HCT116 (cell line): ENCODE results near the gene COL5A3.

Source experiments
- EZH2 ChIP-seq: fragments of 200-600 bp; sonication (generic); IDR thresholded peaks from 2 replicates; pipeline ENCODE4 v1.6.1; 2017; ENCODE audit warnings: antibody characterized with exemption, mixed run types
- EZH2phosphoT487 ChIP-seq: fragments of 200-600 bp; IDR thresholded peaks from 2 replicates; pipeline ENCODE4 v1.6.1; 2018; ENCODE audit warnings: antibody characterized with exemption, borderline replicate concordance
- JUND ChIP-seq: IDR thresholded peaks from 2 replicates; pipeline ENCODE4 v1.6.1; 2012
- POLR2A ChIP-seq: IDR thresholded peaks from 2 replicates; pipeline ENCODE4 v1.7.0; 2011; ENCODE audit warnings: borderline replicate concordance; ENCODE audit not compliant: insufficient read depth, insufficient read length; ENCODE audit errors: extremely low read depth
- RAD21 ChIP-seq: IDR thresholded peaks from 2 replicates; pipeline ENCODE4 v1.6.1; 2012; ENCODE audit warnings: low read depth, mild to moderate bottlenecking
- SIN3A ChIP-seq: IDR thresholded peaks from 2 replicates; pipeline ENCODE4 v1.6.1; 2012; ENCODE audit warnings: low read depth
- SRF ChIP-seq: IDR thresholded peaks from 2 replicates; pipeline ENCODE4 v1.6.1; 2012; ENCODE audit warnings: low read depth
- ZNF274 ChIP-seq: fragments of 200-500 bp; sonication (Bioruptor generic); IDR thresholded peaks from 2 replicates; pipeline ENCODE4 v1.6.1; 2014; ENCODE audit warnings: mild to moderate bottlenecking, low read depth, low read length, inconsistent platforms
- TF ChIP-seq, protein P1 (sequence below), 3 experiments: fragments of 200-600 bp in 1 of 3; sonication (generic) in 1 of 3; IDR thresholded peaks in 2 of 3; conservative IDR thresholded peaks in 1 of 3; 2 replicates each; pipeline ENCODE4 v1.5.1; 2012 to 2017; ENCODE audit warnings: low read depth in 2 of 3, low read length in 2 of 3, antibody characterized with exemption in 1 of 3, borderline replicate concordance in 1 of 3, control low read depth in 1 of 3, mild to moderate bottlenecking in 1 of 3, mixed read lengths in 1 of 3, mixed run types in 1 of 3, moderate library complexity in 1 of 3; ENCODE audit not compliant: insufficient read depth in 1 of 3

DNA sequence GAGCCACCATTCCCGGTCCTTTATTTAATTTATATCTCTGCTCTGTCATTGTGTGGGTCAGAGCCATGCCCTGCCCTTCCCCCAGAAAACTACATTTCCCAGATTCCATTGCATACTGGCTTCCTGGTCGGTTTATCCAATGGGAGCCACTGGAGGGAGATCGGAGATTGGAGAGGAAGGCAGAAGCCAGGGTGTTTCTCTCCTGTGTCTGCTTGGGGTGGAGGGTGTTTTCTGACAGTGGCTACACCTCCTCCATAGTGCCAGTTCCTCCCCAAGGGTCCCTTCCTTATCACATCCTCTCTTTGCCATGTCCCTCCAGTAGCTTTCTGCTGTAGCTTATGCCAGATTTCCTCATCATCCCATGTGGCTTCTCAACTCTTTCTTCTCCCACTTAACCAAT is 93.0 kb downstream of the COL5A3 start:
- TF ChIP-seq POLR2A (no peak), ZNF274 (no peak), RAD21 (no peak), EZH2 (no peak), SIN3A (no peak), EZH2phosphoT487 (no peak), JUND (no peak), SRF (no peak)
- TF ChIP-seq, protein P1, sequence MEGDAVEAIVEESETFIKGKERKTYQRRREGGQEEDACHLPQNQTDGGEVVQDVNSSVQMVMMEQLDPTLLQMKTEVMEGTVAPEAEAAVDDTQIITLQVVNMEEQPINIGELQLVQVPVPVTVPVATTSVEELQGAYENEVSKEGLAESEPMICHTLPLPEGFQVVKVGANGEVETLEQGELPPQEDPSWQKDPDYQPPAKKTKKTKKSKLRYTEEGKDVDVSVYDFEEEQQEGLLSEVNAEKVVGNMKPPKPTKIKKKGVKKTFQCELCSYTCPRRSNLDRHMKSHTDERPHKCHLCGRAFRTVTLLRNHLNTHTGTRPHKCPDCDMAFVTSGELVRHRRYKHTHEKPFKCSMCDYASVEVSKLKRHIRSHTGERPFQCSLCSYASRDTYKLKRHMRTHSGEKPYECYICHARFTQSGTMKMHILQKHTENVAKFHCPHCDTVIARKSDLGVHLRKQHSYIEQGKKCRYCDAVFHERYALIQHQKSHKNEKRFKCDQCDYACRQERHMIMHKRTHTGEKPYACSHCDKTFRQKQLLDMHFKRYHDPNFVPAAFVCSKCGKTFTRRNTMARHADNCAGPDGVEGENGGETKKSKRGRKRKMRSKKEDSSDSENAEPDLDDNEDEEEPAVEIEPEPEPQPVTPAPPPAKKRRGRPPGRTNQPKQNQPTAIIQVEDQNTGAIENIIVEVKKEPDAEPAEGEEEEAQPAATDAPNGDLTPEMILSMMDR (IDR thresholded peaks at IDR 0.05 in 2 of 3, conservative IDR thresholded peaks at IDR 0.05 in 1 of 3; ENCODE audit: borderline replicate concordance in 1 of 3, insufficient read depth in 1 of 3, low read depth in 2 of 3, low read length in 2 of 3), result no peak
